ENCODE measurements around the gene DAAM1. TPM values are rescaled to one million over a fixed set of nuclear protein-coding genes. Genes with fewer than 3 reads are reported as not detected.

The DAAM1 gene
- total RNA-seq, 1 donor: 22.0 TPM

GRCh38 chr14:59294662-59294992 lies 106.2 kb downstream of the DAAM1 start:
- H3K4me3 ChIP-seq (ENCODE audit: low read depth, low read length): no peak overlapping the region
- TF ChIP-seq, protein P1, sequence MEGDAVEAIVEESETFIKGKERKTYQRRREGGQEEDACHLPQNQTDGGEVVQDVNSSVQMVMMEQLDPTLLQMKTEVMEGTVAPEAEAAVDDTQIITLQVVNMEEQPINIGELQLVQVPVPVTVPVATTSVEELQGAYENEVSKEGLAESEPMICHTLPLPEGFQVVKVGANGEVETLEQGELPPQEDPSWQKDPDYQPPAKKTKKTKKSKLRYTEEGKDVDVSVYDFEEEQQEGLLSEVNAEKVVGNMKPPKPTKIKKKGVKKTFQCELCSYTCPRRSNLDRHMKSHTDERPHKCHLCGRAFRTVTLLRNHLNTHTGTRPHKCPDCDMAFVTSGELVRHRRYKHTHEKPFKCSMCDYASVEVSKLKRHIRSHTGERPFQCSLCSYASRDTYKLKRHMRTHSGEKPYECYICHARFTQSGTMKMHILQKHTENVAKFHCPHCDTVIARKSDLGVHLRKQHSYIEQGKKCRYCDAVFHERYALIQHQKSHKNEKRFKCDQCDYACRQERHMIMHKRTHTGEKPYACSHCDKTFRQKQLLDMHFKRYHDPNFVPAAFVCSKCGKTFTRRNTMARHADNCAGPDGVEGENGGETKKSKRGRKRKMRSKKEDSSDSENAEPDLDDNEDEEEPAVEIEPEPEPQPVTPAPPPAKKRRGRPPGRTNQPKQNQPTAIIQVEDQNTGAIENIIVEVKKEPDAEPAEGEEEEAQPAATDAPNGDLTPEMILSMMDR (IDR thresholded peaks at IDR 0.05; ENCODE audit: insufficient read depth, low read depth, low read length): no peak
- DNase-seq (ENCODE audit: low read depth): peak; percentile 70

GRCh38 chr14:59295951-59296350 lies 107.5 kb downstream of the DAAM1 start:
- no peak overlapping the region for H3K4me3 ChIP-seq (ENCODE audit: low read depth, low read length)
- TF ChIP-seq, protein P1 (IDR thresholded peaks at IDR 0.05; ENCODE audit: insufficient read depth, low read depth, low read length): no peak
- no peak for DNase-seq (ENCODE audit: low read depth)

DNA sequence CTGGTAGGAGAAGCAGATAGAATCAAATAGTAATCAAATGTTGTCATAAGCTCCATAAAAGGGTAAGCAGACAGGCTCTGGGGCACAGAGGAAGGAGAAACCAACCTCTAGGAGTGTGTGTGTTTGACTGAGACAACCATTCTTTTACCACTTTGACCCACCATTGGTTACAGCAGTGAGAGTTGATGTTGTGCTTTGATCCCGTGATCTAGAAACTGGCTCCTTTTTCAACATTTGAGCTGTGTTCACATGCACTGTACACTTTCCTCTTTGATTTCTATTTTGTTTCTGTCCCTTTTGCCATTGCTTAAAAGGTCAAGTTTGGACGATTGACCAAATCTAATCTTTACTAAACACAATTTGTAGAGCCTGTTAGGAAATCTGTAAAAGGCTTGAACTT lies 108.0 kb downstream of the DAAM1 start:
- TF ChIP-seq, protein P1 (IDR thresholded peaks at IDR 0.05; ENCODE audit: insufficient read depth, low read depth, low read length): no peak
- no peak for DNase-seq (ENCODE audit: low read depth)
- no peak overlapping the region for H3K4me3 ChIP-seq (ENCODE audit: low read depth, low read length)

DNA sequence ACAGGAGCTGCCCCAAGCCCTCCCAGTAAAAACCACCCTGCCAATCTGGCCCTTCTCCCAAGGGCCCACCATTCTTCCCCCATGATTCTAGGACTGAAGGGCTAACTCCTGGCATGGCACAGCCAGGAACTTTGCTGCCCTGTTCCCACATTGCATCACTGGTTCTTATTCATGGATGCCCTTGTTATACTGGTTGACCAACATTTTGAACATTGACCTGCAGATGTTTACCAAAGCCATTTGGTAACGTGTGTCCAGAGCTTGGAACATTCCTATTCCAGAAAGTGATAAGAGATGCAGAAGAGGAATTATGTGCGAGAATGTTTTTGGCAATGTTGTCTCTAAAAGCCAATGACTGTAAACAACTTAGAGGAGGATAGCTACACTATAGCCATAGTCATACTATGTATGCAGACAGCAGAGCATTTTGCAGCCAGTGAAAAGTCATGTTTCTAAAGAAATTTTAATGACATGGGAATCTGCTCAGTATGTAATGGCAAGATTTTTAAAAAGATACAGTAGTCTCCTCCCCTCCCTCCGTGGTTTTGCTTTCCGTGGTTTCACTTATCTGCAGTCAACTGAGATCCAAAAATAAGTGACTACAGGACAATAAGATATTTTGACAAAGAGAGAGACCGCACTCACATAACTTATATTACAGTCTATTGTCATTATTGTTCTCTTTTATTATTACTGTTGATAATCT lies 108.8 kb downstream of the DAAM1 start:
- DNase-seq (ENCODE audit: low read depth): peak; percentile 60
- H3K4me3 ChIP-seq (ENCODE audit: low read depth, low read length): no peak overlapping the region
- TF ChIP-seq, protein P1 (IDR thresholded peaks at IDR 0.05; ENCODE audit: insufficient read depth, low read depth, low read length): no peak

GRCh38 chr14:59299731-59300130 lies 111.3 kb downstream of the DAAM1 start:
- TF ChIP-seq, protein P1 (IDR thresholded peaks at IDR 0.05; ENCODE audit: insufficient read depth, low read depth, low read length): no peak
- no peak overlapping the region for H3K4me3 ChIP-seq (ENCODE audit: low read depth, low read length)
- DNase-seq (ENCODE audit: low read depth): no peak

- no peak overlapping the region for H3K4me3 ChIP-seq (ENCODE audit: low read depth, low read length)
- TF ChIP-seq, protein P1 (IDR thresholded peaks at IDR 0.05; ENCODE audit: insufficient read depth, low read depth, low read length): no peak
- DNase-seq (ENCODE audit: low read depth): no peak
Measured at GRCh38 chr14:59301354-59301753, 112.9 kb downstream of the DAAM1 start.

- no peak overlapping the region for H3K4me3 ChIP-seq (ENCODE audit: low read depth, low read length)
- no peak for DNase-seq (ENCODE audit: low read depth)
- TF ChIP-seq, protein P1 (IDR thresholded peaks at IDR 0.05; ENCODE audit: insufficient read depth, low read depth, low read length): no peak
Measured at GRCh38 chr14:59302313-59302712, 113.8 kb downstream of the DAAM1 start.
